Upper lobe of left lung (tissue), 6 donors: ENCODE measurements around the gene OSTF1. TPM values are rescaled to one million over a fixed set of nuclear protein-coding genes. Genes with fewer than 3 reads are reported as not detected.

Experiments used
- ATAC-seq, 2 donors: fragments of 200-7000 bp; cut with Tn5 transposase; one replicate each; pipeline ENCODE4 v1.9.1; 2022; ENCODE audit warnings: mild to moderate bottlenecking in 2 of 2, moderate library complexity in 2 of 2; ENCODE audit not compliant: low FRiP score in 2 of 2
- DNase-seq, 2 donors: peaks; one replicate each; pipeline ENCODE4 v3.0.0-alpha.2; 2019 to 2020
- H3K27ac ChIP-seq, 4 donors: fragments of 200-600 bp; sonication (generic); one replicate each; pipeline ENCODE4 v1.5.1; 2016 to 2019
- H3K27me3 ChIP-seq, 4 donors: fragments of 200-600 bp; sonication (generic); one replicate each; pipeline ENCODE4 v1.5.1; 2017 to 2019
- H3K36me3 ChIP-seq, 4 donors: fragments of 200-600 bp; sonication (generic); one replicate each; pipeline ENCODE4 v1.5.1; 2016 to 2019
- H3K4me1 ChIP-seq, 4 donors: fragments of 200-600 bp; sonication (generic); one replicate each; pipeline ENCODE4 v1.5.1; 2018 to 2019
- H3K4me3 ChIP-seq, 4 donors: fragments of 200-600 bp; sonication (generic); one replicate each; pipeline ENCODE4 v1.5.1; 2017 to 2019; ENCODE audit warnings: mild to moderate bottlenecking in 2 of 4, moderate library complexity in 1 of 4
- H3K9me3 ChIP-seq, 4 donors: fragments of 200-600 bp; sonication (generic); one replicate each; pipeline ENCODE4 v1.5.1; 2018 to 2019
- EP300 ChIP-seq, 4 donors: sonication (generic); formaldehyde crosslinking; IDR thresholded peaks; one replicate each; pipeline ENCODE4 v1.5.1; 2017; ENCODE audit warnings: antibody characterized with exemption in 4 of 4, control low read depth in 2 of 4
- POLR2A ChIP-seq, 4 donors: fragments of 450-650 bp; IDR thresholded peaks; one replicate each; pipeline ENCODE4 v1.5.1; 2016 to 2017; ENCODE audit warnings: antibody characterized with exemption in 4 of 4, mild to moderate bottlenecking in 2 of 4
- POLR2AphosphoS5 ChIP-seq, 2 donors: sonication (generic); formaldehyde crosslinking; IDR thresholded peaks; one replicate each; pipeline ENCODE4 v1.5.1; 2017; ENCODE audit warnings: antibody characterized with exemption in 2 of 2
- WGBS, 2 donors: methylation state at CpG; one replicate each; pipeline ENCODE4 v1.1.5; 2017 to 2018; 5-methylcytosine and 5-hydroxymethylcytosine counted together
- total RNA-seq, 6 donors: library from RNA; depleted of rRNA in 4 of 6; stranded (reverse); fragments of >200 nt in 4 of 6; gene quantifications; one replicate each; pipeline versions ENCODE4 v1.1.0 to v1.2.1, GENCODE V29; 2016 to 2021
- TF ChIP-seq, protein P1 (sequence below), 6 experiments: fragments of 450-650 bp in 4 of 6; fragments of 200-600 bp in 2 of 6; sonication (generic) in 2 of 6; IDR thresholded peaks; one replicate each; pipeline ENCODE4 v1.5.1; 2016 to 2019; ENCODE audit warnings: antibody characterized with exemption in 6 of 6
- donor health status: DM: no; HTN: no; CAD: no; lungs with moderate emphysema.
- donor health status: DM: no; HTN: yes; CAD: no; lungs with severe emphysema.

The OSTF1 gene
- total RNA-seq, 6 donors from 2014 or later: 17.8 to 84.9 (median 48.9) TPM

GRCh38 chr9:75109210-75109839, 21.0 kb downstream of the OSTF1 start:
- H3K4me1 ChIP-seq: peaks cover 54 to 71% (median 66%) of the 10 kb centered on the region in 4 donors
- 88 to 90% methylated on average over 7 of the region's 7 CpGs for WGBS, 2 donors

DNA sequence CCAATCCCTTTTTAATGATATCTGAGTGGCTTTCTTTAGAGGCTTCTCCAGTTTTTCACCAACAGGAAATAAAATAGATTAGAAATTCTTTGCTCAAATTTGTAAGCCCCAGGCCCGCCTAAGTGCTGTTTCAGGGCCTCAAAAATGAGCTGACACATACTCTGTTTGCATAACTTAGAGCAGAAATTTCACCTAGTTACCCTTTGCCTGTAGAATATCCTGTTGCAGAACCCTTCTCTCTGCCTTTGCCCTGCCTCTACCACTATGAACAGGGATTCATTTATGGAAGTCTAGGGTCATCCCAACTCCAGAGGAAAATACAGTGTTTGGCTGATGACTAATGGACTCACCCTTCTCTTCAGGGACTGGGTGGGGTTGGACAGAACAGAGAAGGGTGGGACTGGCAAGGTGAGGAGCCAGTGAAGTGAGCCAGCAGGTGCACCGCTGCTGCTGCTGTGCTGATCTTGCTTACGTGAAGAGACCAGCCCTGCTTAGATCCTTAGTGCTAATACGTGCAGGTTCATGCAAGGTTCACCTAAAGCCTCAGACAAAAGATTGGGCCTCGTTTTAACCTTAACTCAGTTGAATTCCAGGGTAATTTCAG, 22.8 kb downstream of the OSTF1 start:
- DNase-seq (peak in 1 of 2 donors; percentile 53), ATAC-seq (peak; percentile 38 to 71)
- 56 to 69% methylated on average over 5 of the region's 5 CpGs for WGBS, 2 donors
- Histone ChIP-seq H3K4me3 (no peak overlapping the region), H3K4me1 (peaks cover 46 to 63% (median 55%) of the 10 kb centered on the region in 4 donors), H3K27ac (peak overlapping the region; percentile 21 to 73 (median 48)), H3K9me3 (no peaks in the 10 kb centered on the region), H3K27me3 (no peaks in the 10 kb centered on the region), H3K36me3 (no peaks in the 10 kb centered on the region)
- TF ChIP-seq EP300 (IDR thresholded peaks at IDR 0.05): no peak
- no peak for TF ChIP-seq POLR2A (IDR thresholded peaks at IDR 0.05)
- TF ChIP-seq, protein P1, sequence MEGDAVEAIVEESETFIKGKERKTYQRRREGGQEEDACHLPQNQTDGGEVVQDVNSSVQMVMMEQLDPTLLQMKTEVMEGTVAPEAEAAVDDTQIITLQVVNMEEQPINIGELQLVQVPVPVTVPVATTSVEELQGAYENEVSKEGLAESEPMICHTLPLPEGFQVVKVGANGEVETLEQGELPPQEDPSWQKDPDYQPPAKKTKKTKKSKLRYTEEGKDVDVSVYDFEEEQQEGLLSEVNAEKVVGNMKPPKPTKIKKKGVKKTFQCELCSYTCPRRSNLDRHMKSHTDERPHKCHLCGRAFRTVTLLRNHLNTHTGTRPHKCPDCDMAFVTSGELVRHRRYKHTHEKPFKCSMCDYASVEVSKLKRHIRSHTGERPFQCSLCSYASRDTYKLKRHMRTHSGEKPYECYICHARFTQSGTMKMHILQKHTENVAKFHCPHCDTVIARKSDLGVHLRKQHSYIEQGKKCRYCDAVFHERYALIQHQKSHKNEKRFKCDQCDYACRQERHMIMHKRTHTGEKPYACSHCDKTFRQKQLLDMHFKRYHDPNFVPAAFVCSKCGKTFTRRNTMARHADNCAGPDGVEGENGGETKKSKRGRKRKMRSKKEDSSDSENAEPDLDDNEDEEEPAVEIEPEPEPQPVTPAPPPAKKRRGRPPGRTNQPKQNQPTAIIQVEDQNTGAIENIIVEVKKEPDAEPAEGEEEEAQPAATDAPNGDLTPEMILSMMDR (IDR thresholded peaks at IDR 0.05): no peak
- TF ChIP-seq POLR2AphosphoS5 (IDR thresholded peaks at IDR 0.05): no peak

More at GRCh38 chr9:75109210-75109839, 21.0 kb downstream of the OSTF1 start:
- Histone ChIP-seq H3K27ac (peak overlapping the region; percentile 59 to 80 (median 64)), H3K36me3 (no peaks in the 10 kb centered on the region), H3K27me3 (no peaks in the 10 kb centered on the region), H3K4me3 (no peak overlapping the region), H3K9me3 (no peaks in the 10 kb centered on the region)
- DNase-seq (no peak), ATAC-seq (no peak)
- TF ChIP-seq POLR2A (IDR thresholded peaks at IDR 0.05): no peak
- no peak for TF ChIP-seq EP300 (IDR thresholded peaks at IDR 0.05)
- no peak for TF ChIP-seq POLR2AphosphoS5 (IDR thresholded peaks at IDR 0.05)
- TF ChIP-seq, protein P1 (IDR thresholded peaks at IDR 0.05): no peak

GRCh38 chr9:75112789-75113188, 24.5 kb downstream of the OSTF1 start:
- peak overlapping the region in 2 of 4 donors; percentile 10 to 73 for H3K27ac ChIP-seq
- TF ChIP-seq POLR2AphosphoS5 (IDR thresholded peaks at IDR 0.05) (no peak), EP300 (IDR thresholded peaks at IDR 0.05) (no peak), POLR2A (IDR thresholded peaks at IDR 0.05) (no peak)
- TF ChIP-seq, protein P1 (IDR thresholded peaks at IDR 0.05): no peak
- 40 to 42% methylated on average over 4 of the region's 4 CpGs for WGBS, 2 donors
- ATAC-seq (no peak), DNase-seq (no peak)
- no peaks in the 10 kb centered on the region for H3K27me3 ChIP-seq
- peaks cover 0 to 2% (median 0%) of the 10 kb centered on the region in 4 donors for H3K36me3 ChIP-seq
- H3K4me1 ChIP-seq: peaks cover 34 to 67% (median 43%) of the 10 kb centered on the region in 4 donors
- H3K4me3 ChIP-seq: no peak overlapping the region
- no peaks in the 10 kb centered on the region for H3K9me3 ChIP-seq

DNA sequence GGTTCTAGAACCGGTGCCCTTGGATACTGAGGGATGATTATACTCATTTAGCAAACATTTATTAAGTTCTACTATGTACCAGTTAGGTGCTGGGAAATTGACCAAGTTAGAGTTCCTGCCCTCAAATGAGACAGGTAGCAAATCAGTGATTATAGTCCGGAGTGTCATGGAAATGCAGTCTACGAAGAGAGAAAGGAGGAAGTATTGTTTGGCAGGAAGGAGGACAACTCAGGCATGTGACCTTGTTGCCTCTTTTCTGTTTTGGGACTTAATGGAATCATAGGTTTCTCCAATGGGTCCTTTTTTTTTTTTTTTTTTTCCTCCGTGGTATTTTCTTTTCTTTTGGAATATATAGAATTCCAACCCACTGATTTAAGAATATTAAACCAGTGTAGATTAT, 28.0 kb downstream of the OSTF1 start:
- DNase-seq (no peak), ATAC-seq (no peak)
- H3K36me3 ChIP-seq: peaks cover 7 to 20% (median 12%) of the 10 kb centered on the region in 4 donors
- TF ChIP-seq EP300 (IDR thresholded peaks at IDR 0.05): no peak
- TF ChIP-seq, protein P1 (IDR thresholded peaks at IDR 0.05): no peak
- TF ChIP-seq POLR2AphosphoS5 (IDR thresholded peaks at IDR 0.05): no peak
- H3K9me3 ChIP-seq: no peaks in the 10 kb centered on the region
- no peaks in the 10 kb centered on the region for H3K27me3 ChIP-seq
- H3K27ac ChIP-seq: no peak overlapping the region
- peaks cover 14 to 37% (median 20%) of the 10 kb centered on the region in 4 donors for H3K4me1 ChIP-seq
- 56 to 62% methylated on average over 4 of the region's 4 CpGs for WGBS, 2 donors
- no peak overlapping the region for H3K4me3 ChIP-seq
